ENCODE results near the gene NDFIP1. TPM values are rescaled to one million over a fixed set of nuclear protein-coding genes. Genes with fewer than 3 reads are reported as not detected.

Gene NDFIP1
- total and polyA plus RNA-seq, 2 of the 4 experiments (the other 2 are of a cell fraction): 7.7 to 15.4 TPM

GRCh38 chr5:142156839-142157463 is 48.4 kb downstream of the NDFIP1 start:
- POLR2A ChIA-PET (ENCODE audit: unreplicated experiment): no interaction called here
- intact Hi-C loops (cut with micrococcal nuclease) (loop anchor here (10.0 kb wide), 1 partner anchor 278 kb away; no protein-coding TSS in a partner anchor), dilution Hi-C loops (cut with HindIII; ENCODE audit: low sequenced_read_pairs, unreplicated experiment) (no loop called here), in situ Hi-C loops (cut with MboI; ENCODE audit: low sequenced_read_pairs) (loop anchor here (5.0 kb wide), 1 partner anchor 390 kb away; no protein-coding TSS in a partner anchor)
- BruUV-seq (replicated peaks): no TSS peak
- H3K4ac ChIP-seq (ENCODE audit: low read depth, low read length): no peak overlapping the region
- H3K4me1 ChIP-seq (ENCODE audit: control insufficient read depth, insufficient read depth, low read length): peaks cover 3% of the 10 kb centered on the region; the same call in 1 of the 2 replicates
- no peak overlapping the region for H4K5ac ChIP-seq (ENCODE audit: low read depth, low read length)
- no peak overlapping the region for H2BK20ac ChIP-seq (ENCODE audit: low read depth, low read length)
- H4K91ac ChIP-seq (ENCODE audit: insufficient read depth, low read depth, low read length): no peak overlapping the region
- H3K18ac ChIP-seq (ENCODE audit: low read depth, low read length): no peak overlapping the region
- no peaks in the 10 kb centered on the region for H4K20me1 ChIP-seq (ENCODE audit: insufficient read depth, low read length)
- peak overlapping the region; percentile 17; the same call in 1 of the 2 replicates for H2AK5ac ChIP-seq (ENCODE audit: low read depth, low read length)
- no peak overlapping the region for H3K4me3 ChIP-seq (ENCODE audit: insufficient read depth, low read depth, low read length)
- no peak overlapping the region for H2AK9ac ChIP-seq (replicated peaks; ENCODE audit: low read depth, low read length, poor library complexity)
- no peak overlapping the region for H2BK5ac ChIP-seq (ENCODE audit: low read depth, low read length, poor library complexity, severe bottlenecking)
- H3K14ac ChIP-seq (replicated peaks; ENCODE audit: low read depth, low read length): 0 out of 2 replicates have a peak overlapping the region, but pooled peaks have one; percentile 21
- H2AFZ ChIP-seq (replicated peaks; ENCODE audit: low read length, poor library complexity): no peak overlapping the region
- peaks cover 0 to 6% of the 10 kb centered on the region in 2 experiments; a peak in 1 of 4 replicates for H3K79me1 ChIP-seq (ENCODE audit: low read depth in 1 of 2, low read length in 2 of 2)
- DNase-seq (no peak), ATAC-seq (ENCODE audit: low read depth) (no peak)
- no peaks in the 10 kb centered on the region; the same call in 1 of the 2 replicates for H3K36me3 ChIP-seq (ENCODE audit: control insufficient read depth, insufficient read depth, low read length)
- no peak overlapping the region for H4K8ac ChIP-seq (ENCODE audit: low read depth in 2 of 2, low read length in 2 of 2)
- no peak overlapping the region for H3K27ac ChIP-seq (ENCODE audit: insufficient read depth, low read length)
- H2BK120ac ChIP-seq (ENCODE audit: low read depth, low read length): no peak overlapping the region
- CTCF ChIA-PET: interaction anchor here (1.4 kb wide), 1 partner anchor 392 kb away, joined by 5 read pairs; no protein-coding TSS in a partner anchor
- TF ChIP-seq CTCF (conservative IDR thresholded peaks at IDR 0.05; ENCODE audit: low read depth, low read length) (no peak), MAFK (IDR thresholded peaks at IDR 0.05; ENCODE audit: low read depth, low read length) (peak; percentile 34; the same call in 1 of the 2 replicates)
- H3K56ac ChIP-seq (ENCODE audit: extremely low read depth, insufficient read depth, low read length): no peak overlapping the region
- no peaks in the 10 kb centered on the region for H3K9me3 ChIP-seq (ENCODE audit: control insufficient read depth, insufficient read depth, low read length)
- no CpG with 5 or more reads among the region's 5 CpGs for WGBS, 2 experiments (ENCODE audit: extremely low coverage in 2 of 2, insufficient read length in 1 of 2)
- no peaks in the 10 kb centered on the region for H3K27me3 ChIP-seq (ENCODE audit: control insufficient read depth, insufficient read depth, low read length)
- H3K9me1 ChIP-seq (ENCODE audit: insufficient read depth, low read length): no peaks in the 10 kb centered on the region; the same call in 1 of the 2 replicates
- H3K9ac ChIP-seq (ENCODE audit: low read depth, low read length): no peak overlapping the region
- H3K23ac ChIP-seq (ENCODE audit: low read depth, low read length): no peak overlapping the region
- H3K4me2 ChIP-seq (ENCODE audit: low read depth, low read length): no peak overlapping the region
- no peak overlapping the region for H2BK15ac ChIP-seq (ENCODE audit: low read depth, low read length)
